ENCODE measurements around the gene NDUFAF7. TPM values are rescaled to one million over a fixed set of nuclear protein-coding genes. Genes with fewer than 3 reads are reported as not detected.

NDUFAF7 gene
- total and polyA plus RNA-seq, 9 of the 15 experiments (the other 6 are each of a cell fraction or from before 2014, with no cell fraction given): 14.9 to 41.6 (median 23.9) TPM

DNA sequence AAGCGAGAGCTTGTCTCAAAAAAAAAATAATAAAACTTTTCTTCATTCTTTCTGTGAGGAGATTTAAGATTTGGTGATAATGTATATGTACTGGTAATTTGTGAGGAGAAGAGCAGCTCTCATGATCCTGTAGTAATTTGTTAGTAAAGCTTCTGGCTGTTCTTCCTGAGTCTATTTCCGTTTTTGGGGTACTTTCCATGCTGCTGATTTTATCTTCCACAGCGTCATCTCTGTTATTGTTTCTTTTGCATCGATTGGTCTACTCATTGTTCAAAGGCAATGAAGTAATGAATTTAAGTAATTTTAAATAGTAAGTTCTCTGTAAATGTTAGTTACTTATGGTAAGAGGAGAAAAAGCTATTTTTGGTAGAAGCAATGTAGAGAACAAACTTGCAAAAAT, 12.0 kb downstream of the NDUFAF7 start:
- Histone ChIP-seq H3K4me2 (ENCODE audit: insufficient read depth, low read length) (no peak overlapping the region), H3K9me3 (replicated peaks; ENCODE audit: control insufficient read depth, insufficient read depth, low read depth, low read length) (no peaks in the 10 kb centered on the region), H3K4me3 (no peak overlapping the region), H3K79me2 (ENCODE audit: control insufficient read depth, insufficient read depth, low read length) (no peaks in the 10 kb centered on the region), H4K20me1 (replicated peaks; ENCODE audit: control insufficient read depth, insufficient read depth, low read length) (no peaks in the 10 kb centered on the region), H3K4me1 (replicated peaks in 1 of 2; ENCODE audit: control insufficient read depth in 2 of 2, insufficient read depth in 2 of 2, low read length in 2 of 2) (no peaks in the 10 kb centered on the region), H3K9ac (ENCODE audit: insufficient read depth in 1 of 2, low read depth in 2 of 2, low read length in 2 of 2) (no peak overlapping the region), H3K27me3 (ENCODE audit: control insufficient read depth in 2 of 2, insufficient read depth in 2 of 2, low read length in 2 of 2) (no peaks in the 10 kb centered on the region), H3K9me1 (ENCODE audit: control insufficient read depth, insufficient read depth, low read length) (no peaks in the 10 kb centered on the region), H3K36me3 (ENCODE audit: control insufficient read depth, insufficient read depth, low read length) (peaks cover 82% of the 10 kb centered on the region), H3K27ac (ENCODE audit: extremely low read depth, low read depth, low read length) (no peak overlapping the region), H2AFZ (ENCODE audit: low read depth, low read length) (no peak overlapping the region)
- TF ChIP-seq PCBP1 (IDR thresholded peaks at IDR 0.05; ENCODE audit: low read depth, low read length, poor library complexity, severe bottlenecking): no peak
- 0 out of 2 replicates have a peak, but pooled peaks have one; percentile 42 for TF ChIP-seq ZFP30 (CRISPR knock-in tag; IDR thresholded peaks at IDR 0.05; ENCODE audit: borderline replicate concordance)
- no peak for ATAC-seq
- FAIRE-seq: no peak
- 63% methylated on average over 4 of the region's 4 CpGs for WGBS (ENCODE audit: insufficient coverage, low coverage, missing lambda C conversion rate)
- ChIA-PET CTCF (ENCODE audit: low intra/inter-chr PET ratio) (no interaction called here), POLR2A (interaction anchor here (1.2 to 1.7 kb wide), 3 partner anchors 11 to 12 kb away, joined by 4 to 6 read pairs (median 6); partner anchors contain the start of genes CEBPZ and NDUFAF7)
- intact Hi-C loops (cut with micrococcal nuclease): no loop called here
- in situ Hi-C loops (cut with MboI): no loop called here
- no peak for DNase-seq (ENCODE audit: extremely low read depth in 1 of 4, low spot score in 3 of 4)
- BruUV-seq (replicated peaks): no TSS peak

DNA sequence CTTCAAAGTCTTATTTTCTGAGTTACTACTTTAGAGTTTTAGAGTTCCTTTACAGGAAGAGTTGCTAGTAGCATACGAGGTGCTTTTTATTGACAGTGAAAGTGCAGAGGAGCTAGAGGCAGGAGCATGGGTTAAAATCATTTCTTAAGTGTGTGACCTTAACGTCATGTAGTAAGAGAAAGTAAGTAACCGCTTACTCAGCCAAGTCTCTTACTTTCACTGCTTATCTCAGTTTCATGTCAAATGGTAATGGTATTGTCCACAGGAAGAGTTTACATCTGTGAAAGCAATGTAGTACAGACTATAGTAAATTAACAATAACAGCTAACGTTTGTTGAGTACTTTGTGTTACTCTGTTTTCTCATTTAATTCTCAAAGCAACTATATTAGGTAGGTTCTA, 12.6 kb downstream of the NDUFAF7 start:
- no peaks in the 10 kb centered on the region for H3K9me1 ChIP-seq (ENCODE audit: control insufficient read depth, insufficient read depth, low read length)
- no peaks in the 10 kb centered on the region for H3K79me2 ChIP-seq (ENCODE audit: control insufficient read depth, insufficient read depth, low read length)
- ATAC-seq: no peak
- H3K4me3 ChIP-seq: no peak overlapping the region
- no peak overlapping the region for H3K27ac ChIP-seq (ENCODE audit: extremely low read depth, low read depth, low read length)
- H2AFZ ChIP-seq (ENCODE audit: low read depth, low read length): no peak overlapping the region
- H4K20me1 ChIP-seq (replicated peaks; ENCODE audit: control insufficient read depth, insufficient read depth, low read length): no peaks in the 10 kb centered on the region
- FAIRE-seq: no peak
- H3K9me3 ChIP-seq (replicated peaks; ENCODE audit: control insufficient read depth, insufficient read depth, low read depth, low read length): no peaks in the 10 kb centered on the region
- BruUV-seq (replicated peaks): no TSS peak
- POLR2A ChIA-PET: interaction anchor here (1.2 to 1.6 kb wide), 2 partner anchors 11 to 12 kb away, joined by 4 to 6 read pairs; partner anchors contain the start of genes CEBPZ and NDUFAF7
- DNase-seq (ENCODE audit: extremely low read depth in 1 of 4, low spot score in 3 of 4): no peak
- CTCF ChIA-PET (ENCODE audit: low intra/inter-chr PET ratio): no interaction called here
- in situ Hi-C loops (cut with MboI): no loop called here
- no peaks in the 10 kb centered on the region for H3K27me3 ChIP-seq (ENCODE audit: control insufficient read depth in 2 of 2, insufficient read depth in 2 of 2, low read length in 2 of 2)
- no peaks in the 10 kb centered on the region for H3K4me1 ChIP-seq (replicated peaks in 1 of 2; ENCODE audit: control insufficient read depth in 2 of 2, insufficient read depth in 2 of 2, low read length in 2 of 2)
- 69% methylated on average over 4 of the region's 4 CpGs for WGBS (ENCODE audit: insufficient coverage, low coverage, missing lambda C conversion rate)
- no peak overlapping the region for H3K4me2 ChIP-seq (ENCODE audit: insufficient read depth, low read length)
- no peak overlapping the region for H3K9ac ChIP-seq (ENCODE audit: insufficient read depth in 1 of 2, low read depth in 2 of 2, low read length in 2 of 2)
- intact Hi-C loops (cut with micrococcal nuclease): no loop called here
- peaks cover 88% of the 10 kb centered on the region for H3K36me3 ChIP-seq (ENCODE audit: control insufficient read depth, insufficient read depth, low read length)
- no peak for TF ChIP-seq ZNF696 (CRISPR knock-in tag; conservative IDR thresholded peaks at IDR 0.05)
- no peak for TF ChIP-seq ZNF695 (CRISPR knock-in tag; IDR thresholded peaks at IDR 0.05)
- TF ChIP-seq BMI1 (IDR thresholded peaks at IDR 0.05; ENCODE audit: low read length): no peak
- no peak for TF ChIP-seq MITF (IDR thresholded peaks at IDR 0.05)
- TF ChIP-seq, protein P1, sequence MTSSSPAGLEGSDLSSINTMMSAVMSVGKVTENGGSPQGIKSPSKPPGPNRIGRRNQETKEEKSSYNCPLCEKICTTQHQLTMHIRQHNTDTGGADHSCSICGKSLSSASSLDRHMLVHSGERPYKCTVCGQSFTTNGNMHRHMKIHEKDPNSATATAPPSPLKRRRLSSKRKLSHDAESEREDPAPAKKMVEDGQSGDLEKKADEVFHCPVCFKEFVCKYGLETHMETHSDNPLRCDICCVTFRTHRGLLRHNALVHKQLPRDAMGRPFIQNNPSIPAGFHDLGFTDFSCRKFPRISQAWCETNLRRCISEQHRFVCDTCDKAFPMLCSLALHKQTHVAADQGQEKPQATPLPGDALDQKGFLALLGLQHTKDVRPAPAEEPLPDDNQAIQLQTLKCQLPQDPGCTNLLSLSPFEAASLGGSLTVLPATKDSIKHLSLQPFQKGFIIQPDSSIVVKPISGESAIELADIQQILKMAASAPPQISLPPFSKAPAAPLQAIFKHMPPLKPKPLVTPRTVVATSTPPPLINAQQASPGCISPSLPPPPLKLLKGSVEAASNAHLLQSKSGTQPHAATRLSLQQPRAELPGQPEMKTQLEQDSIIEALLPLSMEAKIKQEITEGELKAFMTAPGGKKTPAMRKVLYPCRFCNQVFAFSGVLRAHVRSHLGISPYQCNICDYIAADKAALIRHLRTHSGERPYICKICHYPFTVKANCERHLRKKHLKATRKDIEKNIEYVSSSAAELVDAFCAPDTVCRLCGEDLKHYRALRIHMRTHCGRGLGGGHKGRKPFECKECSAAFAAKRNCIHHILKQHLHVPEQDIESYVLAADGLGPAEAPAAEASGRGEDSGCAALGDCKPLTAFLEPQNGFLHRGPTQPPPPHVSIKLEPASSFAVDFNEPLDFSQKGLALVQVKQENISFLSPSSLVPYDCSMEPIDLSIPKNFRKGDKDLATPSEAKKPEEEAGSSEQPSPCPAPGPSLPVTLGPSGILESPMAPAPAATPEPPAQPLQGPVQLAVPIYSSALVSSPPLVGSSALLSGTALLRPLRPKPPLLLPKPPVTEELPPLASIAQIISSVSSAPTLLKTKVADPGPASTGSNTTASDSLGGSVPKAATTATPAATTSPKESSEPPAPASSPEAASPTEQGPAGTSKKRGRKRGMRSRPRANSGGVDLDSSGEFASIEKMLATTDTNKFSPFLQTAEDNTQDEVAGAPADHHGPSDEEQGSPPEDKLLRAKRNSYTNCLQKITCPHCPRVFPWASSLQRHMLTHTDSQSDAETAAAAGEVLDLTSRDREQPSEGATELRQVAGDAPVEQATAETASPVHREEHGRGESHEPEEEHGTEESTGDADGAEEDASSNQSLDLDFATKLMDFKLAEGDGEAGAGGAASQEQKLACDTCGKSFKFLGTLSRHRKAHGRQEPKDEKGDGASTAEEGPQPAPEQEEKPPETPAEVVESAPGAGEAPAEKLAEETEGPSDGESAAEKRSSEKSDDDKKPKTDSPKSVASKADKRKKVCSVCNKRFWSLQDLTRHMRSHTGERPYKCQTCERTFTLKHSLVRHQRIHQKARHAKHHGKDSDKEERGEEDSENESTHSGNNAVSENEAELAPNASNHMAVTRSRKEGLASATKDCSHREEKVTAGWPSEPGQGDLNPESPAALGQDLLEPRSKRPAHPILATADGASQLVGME (CRISPR knock-in tag; IDR thresholded peaks at IDR 0.05): no peak
- no peak for TF ChIP-seq ZFP1 (CRISPR knock-in tag; IDR thresholded peaks at IDR 0.05)
- TF ChIP-seq, protein P2, sequence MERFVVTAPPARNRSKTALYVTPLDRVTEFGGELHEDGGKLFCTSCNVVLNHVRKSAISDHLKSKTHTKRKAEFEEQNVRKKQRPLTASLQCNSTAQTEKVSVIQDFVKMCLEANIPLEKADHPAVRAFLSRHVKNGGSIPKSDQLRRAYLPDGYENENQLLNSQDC (CRISPR knock-in tag; IDR thresholded peaks at IDR 0.05): no peak

Data from K562 (cell line).